Measurements from ENCODE around the gene FGF12. TPM values are rescaled to one million over a fixed set of nuclear protein-coding genes. Genes with fewer than 3 reads are reported as not detected.

The FGF12 gene
- total and polyA plus RNA-seq, 9 donors: 3.0 to 5.4 (median 4.3) TPM

- Histone ChIP-seq H3K9me3 (replicated peaks; ENCODE audit: control insufficient read depth, low read depth, low read length) (no peaks in the 10 kb centered on the region), H3K27me3 (ENCODE audit: control insufficient read depth, insufficient read depth, low read length) (no peaks in the 10 kb centered on the region), H3K36me3 (ENCODE audit: control insufficient read depth, insufficient read depth, low read length) (no peaks in the 10 kb centered on the region), H3K4me3 (ENCODE audit: low read length) (no peak overlapping the region), H3K27ac (ENCODE audit: low read length) (no peak overlapping the region), H3K4me1 (ENCODE audit: control insufficient read depth, insufficient read depth, low read length) (no peaks in the 10 kb centered on the region)
- peak; percentile 43 for DNase-seq
- WGBS (ENCODE audit: insufficient coverage): 14% methylated on average over 1 of the region's 2 CpGs
Measured at GRCh38 chr3:192371870-192372400, 355.4 kb downstream of the FGF12 start.

GRCh38 chr3:192367616-192368015 is 359.7 kb downstream of the FGF12 start:
- no peak overlapping the region for H3K4me3 ChIP-seq (ENCODE audit: low read length)
- H3K27me3 ChIP-seq (ENCODE audit: control insufficient read depth, insufficient read depth, low read length): no peaks in the 10 kb centered on the region
- no peaks in the 10 kb centered on the region for H3K4me1 ChIP-seq (ENCODE audit: control insufficient read depth, insufficient read depth, low read length)
- WGBS (ENCODE audit: insufficient coverage): 100% methylated on average over 2 of the region's 5 CpGs
- no peak for DNase-seq
- H3K27ac ChIP-seq (ENCODE audit: low read length): no peak overlapping the region
- H3K9me3 ChIP-seq (replicated peaks; ENCODE audit: control insufficient read depth, low read depth, low read length): no peaks in the 10 kb centered on the region
- H3K36me3 ChIP-seq (ENCODE audit: control insufficient read depth, insufficient read depth, low read length): no peaks in the 10 kb centered on the region

- no peaks in the 10 kb centered on the region for H3K9me3 ChIP-seq (replicated peaks; ENCODE audit: control insufficient read depth, low read depth, low read length)
- no peaks in the 10 kb centered on the region for H3K27me3 ChIP-seq (ENCODE audit: control insufficient read depth, insufficient read depth, low read length)
- H3K4me1 ChIP-seq (ENCODE audit: control insufficient read depth, insufficient read depth, low read length): no peaks in the 10 kb centered on the region
- no peak for DNase-seq
- H3K27ac ChIP-seq (ENCODE audit: low read length): no peak overlapping the region
- H3K4me3 ChIP-seq (ENCODE audit: low read length): no peak overlapping the region
- 41% methylated on average over 3 of the region's 6 CpGs for WGBS (ENCODE audit: insufficient coverage)
- H3K36me3 ChIP-seq (ENCODE audit: control insufficient read depth, insufficient read depth, low read length): no peaks in the 10 kb centered on the region
Measured at GRCh38 chr3:192366916-192367315, 360.4 kb downstream of the FGF12 start.

- WGBS (ENCODE audit: insufficient coverage): 78% methylated on average over 1 of the region's 7 CpGs
- no peak overlapping the region for H3K27ac ChIP-seq (ENCODE audit: low read length)
- H3K36me3 ChIP-seq (ENCODE audit: control insufficient read depth, insufficient read depth, low read length): no peaks in the 10 kb centered on the region
- H3K4me1 ChIP-seq (ENCODE audit: control insufficient read depth, insufficient read depth, low read length): no peaks in the 10 kb centered on the region
- no peak overlapping the region for H3K4me3 ChIP-seq (ENCODE audit: low read length)
- H3K27me3 ChIP-seq (ENCODE audit: control insufficient read depth, insufficient read depth, low read length): no peaks in the 10 kb centered on the region
- no peak for DNase-seq
- H3K9me3 ChIP-seq (replicated peaks; ENCODE audit: control insufficient read depth, low read depth, low read length): no peaks in the 10 kb centered on the region
Measured at GRCh38 chr3:192365571-192365970, 361.8 kb downstream of the FGF12 start.

- WGBS (ENCODE audit: insufficient coverage): no CpG with 5 or more reads among the region's 1 CpG
- DNase-seq: no peak
Measured at GRCh38 chr3:192364316-192364715, 363.0 kb downstream of the FGF12 start.

GRCh38 chr3:192354687-192355086 is 372.7 kb downstream of the FGF12 start:
- H3K4me3 ChIP-seq (ENCODE audit: low read length): no peak overlapping the region
- no peaks in the 10 kb centered on the region for H3K4me1 ChIP-seq (ENCODE audit: control insufficient read depth, insufficient read depth, low read length)
- no peaks in the 10 kb centered on the region for H3K27me3 ChIP-seq (ENCODE audit: control insufficient read depth, insufficient read depth, low read length)
- H3K27ac ChIP-seq (ENCODE audit: low read length): no peak overlapping the region
- DNase-seq: no peak
- WGBS (ENCODE audit: insufficient coverage): 67% methylated on average over 3 of the region's 7 CpGs
- no peaks in the 10 kb centered on the region for H3K36me3 ChIP-seq (ENCODE audit: control insufficient read depth, insufficient read depth, low read length)
- no peaks in the 10 kb centered on the region for H3K9me3 ChIP-seq (replicated peaks; ENCODE audit: control insufficient read depth, low read depth, low read length)

More at GRCh38 chr3:192364316-192364715, 363.0 kb downstream of the FGF12 start:
- no peak overlapping the region for H3K27ac ChIP-seq (ENCODE audit: low read length)
- H3K27me3 ChIP-seq (ENCODE audit: control insufficient read depth, insufficient read depth, low read length): no peaks in the 10 kb centered on the region
- no peaks in the 10 kb centered on the region for H3K4me1 ChIP-seq (ENCODE audit: control insufficient read depth, insufficient read depth, low read length)
- H3K4me3 ChIP-seq (ENCODE audit: low read length): no peak overlapping the region
- H3K9me3 ChIP-seq (replicated peaks; ENCODE audit: control insufficient read depth, low read depth, low read length): no peaks in the 10 kb centered on the region
- no peaks in the 10 kb centered on the region for H3K36me3 ChIP-seq (ENCODE audit: control insufficient read depth, insufficient read depth, low read length)

GRCh38 chr3:192352142-192352541 is 375.2 kb downstream of the FGF12 start:
- Histone ChIP-seq H3K4me3 (ENCODE audit: low read length) (no peak overlapping the region), H3K9me3 (replicated peaks; ENCODE audit: control insufficient read depth, low read depth, low read length) (no peaks in the 10 kb centered on the region), H3K4me1 (ENCODE audit: control insufficient read depth, insufficient read depth, low read length) (no peaks in the 10 kb centered on the region), H3K27ac (ENCODE audit: low read length) (no peak overlapping the region), H3K27me3 (ENCODE audit: control insufficient read depth, insufficient read depth, low read length) (no peaks in the 10 kb centered on the region), H3K36me3 (ENCODE audit: control insufficient read depth, insufficient read depth, low read length) (no peaks in the 10 kb centered on the region)
- DNase-seq: no peak

- no peaks in the 10 kb centered on the region for H3K36me3 ChIP-seq (ENCODE audit: control insufficient read depth, insufficient read depth, low read length)
- H3K4me3 ChIP-seq (ENCODE audit: low read length): no peak overlapping the region
- WGBS (ENCODE audit: insufficient coverage): no CpG with 5 or more reads among the region's 3 CpGs
- H3K4me1 ChIP-seq (ENCODE audit: control insufficient read depth, insufficient read depth, low read length): no peaks in the 10 kb centered on the region
- no peak for DNase-seq
- no peaks in the 10 kb centered on the region for H3K27me3 ChIP-seq (ENCODE audit: control insufficient read depth, insufficient read depth, low read length)
- no peaks in the 10 kb centered on the region for H3K9me3 ChIP-seq (replicated peaks; ENCODE audit: control insufficient read depth, low read depth, low read length)
- no peak overlapping the region for H3K27ac ChIP-seq (ENCODE audit: low read length)
Measured at GRCh38 chr3:192351441-192351840, 375.9 kb downstream of the FGF12 start.

- Histone ChIP-seq H3K36me3 (ENCODE audit: control insufficient read depth, insufficient read depth, low read length) (no peaks in the 10 kb centered on the region), H3K4me1 (ENCODE audit: control insufficient read depth, insufficient read depth, low read length) (no peaks in the 10 kb centered on the region), H3K9me3 (replicated peaks; ENCODE audit: control insufficient read depth, low read depth, low read length) (no peaks in the 10 kb centered on the region), H3K27me3 (ENCODE audit: control insufficient read depth, insufficient read depth, low read length) (no peaks in the 10 kb centered on the region), H3K27ac (ENCODE audit: low read length) (no peak overlapping the region), H3K4me3 (ENCODE audit: low read length) (no peak overlapping the region)
- WGBS (ENCODE audit: insufficient coverage): 86% methylated on average over 1 of the region's 1 CpG
- no peak for DNase-seq
Measured at GRCh38 chr3:192340031-192340430, 387.3 kb downstream of the FGF12 start.

- Histone ChIP-seq H3K4me3 (ENCODE audit: low read length) (no peak overlapping the region), H3K4me1 (ENCODE audit: control insufficient read depth, insufficient read depth, low read length) (no peaks in the 10 kb centered on the region), H3K36me3 (ENCODE audit: control insufficient read depth, insufficient read depth, low read length) (no peaks in the 10 kb centered on the region), H3K9me3 (replicated peaks; ENCODE audit: control insufficient read depth, low read depth, low read length) (no peaks in the 10 kb centered on the region), H3K27ac (ENCODE audit: low read length) (no peak overlapping the region), H3K27me3 (ENCODE audit: control insufficient read depth, insufficient read depth, low read length) (no peaks in the 10 kb centered on the region)
- no peak for DNase-seq
- WGBS (ENCODE audit: insufficient coverage): 62% methylated on average over 2 of the region's 2 CpGs
Measured at GRCh38 chr3:192339214-192339613, 388.1 kb downstream of the FGF12 start.

- H3K9me3 ChIP-seq (replicated peaks; ENCODE audit: control insufficient read depth, low read depth, low read length): no peaks in the 10 kb centered on the region
- no peak overlapping the region for H3K27ac ChIP-seq (ENCODE audit: low read length)
- no peaks in the 10 kb centered on the region for H3K4me1 ChIP-seq (ENCODE audit: control insufficient read depth, insufficient read depth, low read length)
- DNase-seq: no peak
- no peaks in the 10 kb centered on the region for H3K36me3 ChIP-seq (ENCODE audit: control insufficient read depth, insufficient read depth, low read length)
- no peak overlapping the region for H3K4me3 ChIP-seq (ENCODE audit: low read length)
- WGBS (ENCODE audit: insufficient coverage): 80% methylated on average over 1 of the region's 5 CpGs
- H3K27me3 ChIP-seq (ENCODE audit: control insufficient read depth, insufficient read depth, low read length): no peaks in the 10 kb centered on the region
Measured at GRCh38 chr3:192336286-192336685, 391.1 kb downstream of the FGF12 start.
